ENCODE data around the gene DUSP11. TPM values are rescaled to one million over a fixed set of nuclear protein-coding genes. Genes with fewer than 3 reads are reported as not detected.
"Not testable (repeated sequence)": the region's sequence is repeated elsewhere in the genome, so short reads cannot be mapped to it uniquely, and the experiment has no call there.

The DUSP11 gene
- total RNA-seq, 3 donors from 2014 or later, result 18.5 to 22.5 (median 21.0) TPM

DNA sequence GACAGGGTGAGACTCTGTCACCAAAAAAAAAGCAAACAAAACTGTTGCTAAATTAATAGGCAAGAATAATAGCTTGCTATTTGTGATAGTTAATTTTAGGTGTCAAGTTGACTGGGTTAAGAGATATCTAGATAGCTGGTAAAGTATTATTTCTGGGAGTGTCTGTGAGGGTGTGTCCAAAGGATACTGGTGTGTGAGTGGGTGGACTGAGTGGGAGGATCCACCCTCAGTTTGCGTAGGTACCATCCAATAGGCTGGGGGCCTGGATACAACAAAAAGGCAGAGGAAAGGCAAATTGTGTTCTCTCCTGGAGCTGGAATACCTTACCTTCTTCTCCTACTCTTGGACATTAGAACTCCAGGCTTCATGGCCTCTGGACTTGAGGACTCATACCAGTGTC is 15.0 kb downstream of the DUSP11 start:
- H3K4me3 ChIP-seq, result no peak overlapping the region
- intact Hi-C loops (cut with DNase I, micrococcal nuclease), result no loop called here
- H3K36me3 ChIP-seq (ENCODE audit: low read depth), result no peaks in the 10 kb centered on the region
- ATAC-seq (no peak), DNase-seq (no peak)
- TF ChIP-seq, protein P1, sequence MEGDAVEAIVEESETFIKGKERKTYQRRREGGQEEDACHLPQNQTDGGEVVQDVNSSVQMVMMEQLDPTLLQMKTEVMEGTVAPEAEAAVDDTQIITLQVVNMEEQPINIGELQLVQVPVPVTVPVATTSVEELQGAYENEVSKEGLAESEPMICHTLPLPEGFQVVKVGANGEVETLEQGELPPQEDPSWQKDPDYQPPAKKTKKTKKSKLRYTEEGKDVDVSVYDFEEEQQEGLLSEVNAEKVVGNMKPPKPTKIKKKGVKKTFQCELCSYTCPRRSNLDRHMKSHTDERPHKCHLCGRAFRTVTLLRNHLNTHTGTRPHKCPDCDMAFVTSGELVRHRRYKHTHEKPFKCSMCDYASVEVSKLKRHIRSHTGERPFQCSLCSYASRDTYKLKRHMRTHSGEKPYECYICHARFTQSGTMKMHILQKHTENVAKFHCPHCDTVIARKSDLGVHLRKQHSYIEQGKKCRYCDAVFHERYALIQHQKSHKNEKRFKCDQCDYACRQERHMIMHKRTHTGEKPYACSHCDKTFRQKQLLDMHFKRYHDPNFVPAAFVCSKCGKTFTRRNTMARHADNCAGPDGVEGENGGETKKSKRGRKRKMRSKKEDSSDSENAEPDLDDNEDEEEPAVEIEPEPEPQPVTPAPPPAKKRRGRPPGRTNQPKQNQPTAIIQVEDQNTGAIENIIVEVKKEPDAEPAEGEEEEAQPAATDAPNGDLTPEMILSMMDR (IDR thresholded peaks at IDR 0.05), result no peak
- no peaks in the 10 kb centered on the region for H3K9me3 ChIP-seq
- no peaks in the 10 kb centered on the region for H3K4me1 ChIP-seq (ENCODE audit: low read depth)

DNA sequence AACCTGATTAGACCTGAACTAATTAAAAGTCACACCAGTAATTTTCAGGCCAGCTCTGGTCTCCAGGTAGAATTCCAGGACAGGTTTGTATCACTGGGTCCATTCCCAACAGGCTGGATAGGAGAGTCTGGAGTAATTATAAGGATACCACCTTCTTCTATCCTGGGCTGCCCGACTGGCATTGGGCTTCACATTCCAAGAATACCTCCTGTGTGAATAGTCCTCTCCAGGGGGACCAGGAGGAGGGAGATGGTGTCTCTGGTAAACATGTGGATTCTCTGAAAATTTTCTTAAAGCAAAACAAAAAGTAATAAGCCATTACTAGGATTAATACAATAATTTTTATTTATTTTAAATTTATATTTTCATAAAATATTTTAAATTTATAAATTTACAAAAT is 17.3 kb downstream of the DUSP11 start:
- no peak overlapping the region for H3K4me3 ChIP-seq
- intact Hi-C loops (cut with DNase I, micrococcal nuclease), result no loop called here
- no peaks in the 10 kb centered on the region for H3K9me3 ChIP-seq
- DNase-seq (no peak), ATAC-seq (no peak)
- TF ChIP-seq, protein P1 (IDR thresholded peaks at IDR 0.05), result no peak
- no peaks in the 10 kb centered on the region for H3K36me3 ChIP-seq (ENCODE audit: low read depth)
- H3K4me1 ChIP-seq (ENCODE audit: low read depth), result no peaks in the 10 kb centered on the region

GRCh38 chr2:73759904-73760303 is 20.0 kb downstream of the DUSP11 start:
- ATAC-seq (no peak), DNase-seq (no peak)
- Histone ChIP-seq H3K4me1 (ENCODE audit: low read depth) (no peaks in the 10 kb centered on the region), H3K36me3 (ENCODE audit: low read depth) (no peaks in the 10 kb centered on the region), H3K9me3 (no peaks in the 10 kb centered on the region), H3K4me3 (no peak overlapping the region)
- intact Hi-C loops (cut with DNase I, micrococcal nuclease), result no loop called here
- TF ChIP-seq, protein P1 (IDR thresholded peaks at IDR 0.05), result no peak

DNA sequence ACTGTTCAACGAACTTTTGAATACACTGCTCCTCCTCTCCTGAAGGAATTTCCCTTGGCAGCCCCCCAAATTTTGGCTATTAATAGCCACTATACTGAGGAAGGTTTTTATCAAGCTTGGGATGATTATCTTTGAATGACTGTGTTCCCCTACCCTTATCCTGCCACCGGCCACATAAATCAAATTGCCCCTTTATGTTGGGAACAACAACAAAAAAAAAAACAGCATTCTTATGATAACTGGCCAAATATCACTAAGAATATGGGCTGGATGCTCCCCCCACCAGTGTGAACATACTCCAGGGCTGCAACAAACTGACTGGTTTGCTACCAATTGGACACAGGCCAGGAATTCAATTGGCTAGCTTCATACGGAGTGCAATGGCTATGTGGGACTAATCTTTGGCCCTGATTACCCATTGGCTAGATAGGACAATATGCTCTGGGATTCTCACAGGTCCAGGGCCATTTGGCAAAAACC is 20.6 kb downstream of the DUSP11 start:
- TF ChIP-seq, protein P1 (IDR thresholded peaks at IDR 0.05), result no peak
- Histone ChIP-seq H3K9me3 (no peaks in the 10 kb centered on the region), H3K4me1 (ENCODE audit: low read depth) (no peaks in the 10 kb centered on the region), H3K4me3 (no peak overlapping the region), H3K36me3 (ENCODE audit: low read depth) (no peaks in the 10 kb centered on the region)
- no peak for ATAC-seq
- no peak for DNase-seq
- intact Hi-C loops (cut with DNase I, micrococcal nuclease), result no loop called here

GRCh38 chr2:73754332-73754731 is 25.6 kb downstream of the DUSP11 start:
- H3K4me3 ChIP-seq; H3K9me3 ChIP-seq; ATAC-seq; DNase-seq; H3K36me3 ChIP-seq (ENCODE audit: low read depth); H3K4me1 ChIP-seq (ENCODE audit: low read depth); intact Hi-C loops (cut with DNase I, micrococcal nuclease): not testable (repeated sequence)

DNA sequence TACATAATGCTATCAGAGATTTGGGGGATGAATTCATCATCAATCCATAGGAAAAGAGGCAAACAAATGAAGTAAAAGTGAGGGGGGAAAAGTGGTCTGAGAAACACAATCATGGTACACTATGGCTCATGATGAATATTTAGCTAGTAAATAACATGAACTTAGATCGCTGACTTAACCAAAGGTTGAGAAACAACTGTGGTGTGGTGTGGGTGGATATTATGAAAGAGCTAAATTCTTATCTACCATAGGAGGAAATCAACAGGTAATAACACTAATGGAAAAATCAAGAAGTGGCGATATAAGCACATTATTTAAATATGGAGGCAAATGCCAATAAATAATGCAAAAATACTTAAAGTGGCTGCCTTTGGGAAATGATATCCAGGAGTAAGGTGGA is 30.6 kb downstream of the DUSP11 start:
- no peaks in the 10 kb centered on the region for H3K36me3 ChIP-seq (ENCODE audit: low read depth)
- H3K9me3 ChIP-seq, result no peaks in the 10 kb centered on the region
- no peak overlapping the region for H3K4me3 ChIP-seq
- DNase-seq, result no peak
- intact Hi-C loops (cut with DNase I, micrococcal nuclease), result no loop called here
- TF ChIP-seq, protein P1 (IDR thresholded peaks at IDR 0.05), result no peak
- no peaks in the 10 kb centered on the region for H3K4me1 ChIP-seq (ENCODE audit: low read depth)
- ATAC-seq, result no peak

Data from mucosa of descending colon (tissue), 3 donors.